Measurements from ENCODE around the gene KCNJ8. TPM values are rescaled to one million over a fixed set of nuclear protein-coding genes. Genes with fewer than 3 reads are reported as not detected.

Gene KCNJ8
- total RNA-seq, 1 experiment from 2014 or later: not detected

DNA sequence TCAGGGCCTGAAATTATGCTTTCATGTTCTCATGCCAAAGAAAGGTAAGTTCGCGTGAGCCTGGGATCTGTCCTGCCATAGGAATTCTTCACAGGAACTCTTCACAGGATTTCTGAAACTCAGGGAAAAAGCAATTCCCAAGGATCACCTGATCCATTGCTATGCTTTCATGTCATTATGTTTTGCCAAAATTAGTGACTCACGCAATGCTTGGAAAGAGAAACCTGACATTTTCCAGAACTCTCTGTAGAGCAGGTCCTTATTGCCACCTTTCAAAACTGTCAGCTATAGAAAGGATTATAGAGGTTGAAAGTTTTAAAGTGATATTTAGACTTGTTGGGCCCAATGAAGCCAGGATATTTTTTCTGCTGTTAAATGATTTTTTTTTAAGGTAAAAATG, 6.3 kb upstream of the KCNJ8 start:
- Histone ChIP-seq H3K4me1 (ENCODE audit: control insufficient read depth, insufficient read depth, low read length) (no peaks in the 10 kb centered on the region), H3K27me3 (ENCODE audit: control insufficient read depth, insufficient read depth, low read length) (no peaks in the 10 kb centered on the region), H3K36me3 (ENCODE audit: control insufficient read depth, insufficient read depth, low read length) (no peaks in the 10 kb centered on the region), H3K4me3 (ENCODE audit: low read depth in 2 of 2, low read length in 2 of 2) (no peak overlapping the region), H3K27ac (ENCODE audit: low read length) (no peak overlapping the region), H3K9me3 (ENCODE audit: control insufficient read depth, insufficient read depth, low read depth, low read length) (no peaks in the 10 kb centered on the region)
- in situ Hi-C loops (cut with HindIII; ENCODE audit: low pct_unique_long_range_greater_than_20kb, low sequenced_read_pairs) (no loop called here), intact Hi-C loops (cut with micrococcal nuclease; ENCODE audit: unreplicated experiment) (no loop called here)
- BruUV-seq (replicated peaks): no TSS peak
- CTCF ChIA-PET: no interaction called here
- no peak for TF ChIP-seq CTCF (IDR thresholded peaks at IDR 0.05)
- no peak for TF ChIP-seq SIN3A (IDR thresholded peaks at IDR 0.05; ENCODE audit: borderline replicate concordance, insufficient read depth, low read depth, low read length)
- no peak for TF ChIP-seq POLR2AphosphoS5 (IDR thresholded peaks at IDR 0.05; ENCODE audit: low read depth, low read length)
- TF ChIP-seq, protein P1, sequence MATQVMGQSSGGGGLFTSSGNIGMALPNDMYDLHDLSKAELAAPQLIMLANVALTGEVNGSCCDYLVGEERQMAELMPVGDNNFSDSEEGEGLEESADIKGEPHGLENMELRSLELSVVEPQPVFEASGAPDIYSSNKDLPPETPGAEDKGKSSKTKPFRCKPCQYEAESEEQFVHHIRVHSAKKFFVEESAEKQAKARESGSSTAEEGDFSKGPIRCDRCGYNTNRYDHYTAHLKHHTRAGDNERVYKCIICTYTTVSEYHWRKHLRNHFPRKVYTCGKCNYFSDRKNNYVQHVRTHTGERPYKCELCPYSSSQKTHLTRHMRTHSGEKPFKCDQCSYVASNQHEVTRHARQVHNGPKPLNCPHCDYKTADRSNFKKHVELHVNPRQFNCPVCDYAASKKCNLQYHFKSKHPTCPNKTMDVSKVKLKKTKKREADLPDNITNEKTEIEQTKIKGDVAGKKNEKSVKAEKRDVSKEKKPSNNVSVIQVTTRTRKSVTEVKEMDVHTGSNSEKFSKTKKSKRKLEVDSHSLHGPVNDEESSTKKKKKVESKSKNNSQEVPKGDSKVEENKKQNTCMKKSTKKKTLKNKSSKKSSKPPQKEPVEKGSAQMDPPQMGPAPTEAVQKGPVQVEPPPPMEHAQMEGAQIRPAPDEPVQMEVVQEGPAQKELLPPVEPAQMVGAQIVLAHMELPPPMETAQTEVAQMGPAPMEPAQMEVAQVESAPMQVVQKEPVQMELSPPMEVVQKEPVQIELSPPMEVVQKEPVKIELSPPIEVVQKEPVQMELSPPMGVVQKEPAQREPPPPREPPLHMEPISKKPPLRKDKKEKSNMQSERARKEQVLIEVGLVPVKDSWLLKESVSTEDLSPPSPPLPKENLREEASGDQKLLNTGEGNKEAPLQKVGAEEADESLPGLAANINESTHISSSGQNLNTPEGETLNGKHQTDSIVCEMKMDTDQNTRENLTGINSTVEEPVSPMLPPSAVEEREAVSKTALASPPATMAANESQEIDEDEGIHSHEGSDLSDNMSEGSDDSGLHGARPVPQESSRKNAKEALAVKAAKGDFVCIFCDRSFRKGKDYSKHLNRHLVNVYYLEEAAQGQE (IDR thresholded peaks at IDR 0.05; ENCODE audit: insufficient read depth in 1 of 2, low read depth in 2 of 2, low read length in 1 of 2): no peak
- POLR2A ChIA-PET: no interaction called here
- DNase-seq (ENCODE audit: low read depth, low spot score): no peak
- no peak for ATAC-seq

DNA sequence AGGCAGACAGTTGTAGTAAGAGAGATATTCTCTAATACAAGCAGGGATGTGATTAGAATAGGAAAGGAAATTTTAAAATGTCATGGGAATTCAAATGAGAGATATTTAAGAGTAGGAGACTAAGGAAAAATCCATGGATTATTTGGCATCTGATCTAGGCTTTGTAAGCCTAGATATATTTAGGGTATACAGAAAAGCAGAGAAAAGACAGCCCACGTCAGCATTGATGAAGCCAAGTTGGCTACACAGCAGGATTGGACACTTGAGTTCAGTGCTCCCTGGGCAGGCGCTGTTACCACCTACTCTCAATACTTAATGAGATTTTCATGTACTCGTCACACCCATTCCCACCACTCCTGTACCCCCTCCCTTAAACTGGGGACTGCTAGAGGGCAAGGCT, 1.7 kb upstream of the KCNJ8 start:
- no TSS peak for BruUV-seq (replicated peaks)
- Histone ChIP-seq H3K27me3 (ENCODE audit: control insufficient read depth, insufficient read depth, low read length) (peaks cover 7% of the 10 kb centered on the region), H3K4me3 (ENCODE audit: low read depth in 2 of 2, low read length in 2 of 2) (no peak overlapping the region), H3K9me3 (ENCODE audit: control insufficient read depth, insufficient read depth, low read depth, low read length) (no peaks in the 10 kb centered on the region), H3K27ac (ENCODE audit: low read length) (no peak overlapping the region), H3K4me1 (ENCODE audit: control insufficient read depth, insufficient read depth, low read length) (no peaks in the 10 kb centered on the region), H3K36me3 (ENCODE audit: control insufficient read depth, insufficient read depth, low read length) (no peaks in the 10 kb centered on the region)
- ATAC-seq: no peak
- in situ Hi-C loops (cut with HindIII; ENCODE audit: low pct_unique_long_range_greater_than_20kb, low sequenced_read_pairs) (no loop called here), intact Hi-C loops (cut with micrococcal nuclease; ENCODE audit: unreplicated experiment) (no loop called here)
- ChIA-PET CTCF (no interaction called here), POLR2A (no interaction called here)
- no peak for DNase-seq (ENCODE audit: low read depth, low spot score)
- TF ChIP-seq POLR2AphosphoS5 (IDR thresholded peaks at IDR 0.05; ENCODE audit: low read depth, low read length): no peak
- TF ChIP-seq, protein P1 (IDR thresholded peaks at IDR 0.05; ENCODE audit: insufficient read depth in 1 of 2, low read depth in 2 of 2, low read length in 1 of 2): no peak
- no peak for TF ChIP-seq SIN3A (IDR thresholded peaks at IDR 0.05; ENCODE audit: borderline replicate concordance, insufficient read depth, low read depth, low read length)
- no peak for TF ChIP-seq TCF7L2 (IDR thresholded peaks at IDR 0.05; ENCODE audit: low read depth, low read length)
- TF ChIP-seq CTCF (IDR thresholded peaks at IDR 0.05): no peak
